SKM-1 (cell line): ENCODE results near the gene XRCC3.

Source experiments
- DNase-seq: peaks from one replicate; lab custom pipeline; 2025; ENCODE audit not compliant: unreplicated experiment; lab: John Stamatoyannopoulos, UW

Gene XRCC3

DNA sequence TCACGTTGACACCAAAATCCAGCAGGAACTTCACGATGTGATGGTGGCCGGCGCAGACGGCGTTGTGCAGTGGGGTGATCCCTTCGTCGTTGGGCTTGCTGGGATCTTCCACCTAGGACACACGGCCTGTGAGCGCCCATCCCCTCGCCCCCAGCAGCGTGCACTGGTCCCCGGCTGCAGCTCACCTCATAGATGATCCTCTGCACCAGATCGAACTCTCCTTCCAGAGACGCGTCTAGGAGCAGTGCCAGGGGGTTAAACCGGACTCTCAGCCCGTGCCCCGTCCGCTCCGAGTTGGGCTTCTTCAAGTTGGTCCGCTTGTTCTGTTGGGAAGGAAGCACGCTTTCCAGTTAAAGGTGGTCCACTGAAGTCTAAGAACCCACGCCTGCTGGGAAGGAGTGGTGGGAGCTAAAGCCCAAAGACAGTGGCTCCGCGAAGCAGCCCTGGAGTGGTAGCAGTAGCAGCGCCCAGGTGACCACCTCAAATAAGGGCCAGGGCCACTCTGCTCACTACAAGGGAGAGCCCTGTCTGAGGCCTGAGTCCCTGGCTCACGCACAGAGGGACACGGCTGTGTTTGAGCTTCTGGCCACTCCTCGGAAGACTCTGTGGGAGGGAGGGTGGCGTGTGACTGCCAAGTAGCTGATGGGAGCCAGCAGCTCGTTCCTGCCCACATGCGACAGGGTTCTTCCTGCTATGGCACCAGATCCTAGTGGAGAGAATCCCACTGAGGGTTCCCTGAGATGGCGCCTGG lies 23.6 kb upstream of the XRCC3 start:
- no peak for DNase-seq

GRCh38 chr14:103738166-103738565 lies 22.9 kb upstream of the XRCC3 start:
- no peak for DNase-seq

- DNase-seq, result no peak
These were observed 22.3 kb upstream of the XRCC3 start for GRCh38 chr14:103737432-103738045.

- no peak for DNase-seq
These were observed 21.5 kb upstream of the XRCC3 start for GRCh38 chr14:103736546-103737431.

DNA sequence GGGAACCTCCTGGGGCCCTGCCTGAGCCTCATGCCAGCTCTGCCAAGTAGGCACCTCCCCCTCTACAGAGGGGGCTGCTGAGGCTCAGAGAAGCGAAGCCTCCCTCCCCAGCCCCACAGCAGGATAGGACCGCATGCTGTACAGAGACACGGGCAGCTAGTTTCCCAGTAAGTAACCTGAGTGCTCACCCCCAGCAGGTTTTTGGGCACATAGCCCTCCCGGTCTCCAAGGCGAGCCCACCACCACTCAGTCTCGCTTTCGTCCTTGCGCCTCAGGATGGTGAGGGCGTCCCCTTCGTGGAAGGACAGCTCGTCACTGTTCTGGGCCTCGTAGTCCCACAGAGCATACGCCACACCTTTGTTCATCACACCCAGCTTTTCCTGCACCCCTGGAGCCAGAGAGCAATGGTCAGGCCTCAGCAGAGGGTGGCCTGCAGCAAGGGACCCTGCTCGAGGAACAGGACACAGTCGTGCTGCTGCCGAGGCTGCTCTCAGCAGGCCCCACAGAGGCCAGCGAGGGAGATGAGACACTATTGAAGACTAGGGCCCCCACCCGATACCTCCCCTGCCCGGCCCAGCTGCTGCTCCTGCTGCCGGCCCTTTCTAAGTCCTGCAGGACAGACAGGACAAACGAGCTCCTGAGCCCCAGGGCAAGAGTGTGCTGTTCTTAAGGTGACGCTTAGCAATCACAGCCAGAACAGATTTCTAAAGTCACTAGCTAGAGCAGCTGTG lies 20.7 kb upstream of the XRCC3 start:
- no peak for DNase-seq

DNA sequence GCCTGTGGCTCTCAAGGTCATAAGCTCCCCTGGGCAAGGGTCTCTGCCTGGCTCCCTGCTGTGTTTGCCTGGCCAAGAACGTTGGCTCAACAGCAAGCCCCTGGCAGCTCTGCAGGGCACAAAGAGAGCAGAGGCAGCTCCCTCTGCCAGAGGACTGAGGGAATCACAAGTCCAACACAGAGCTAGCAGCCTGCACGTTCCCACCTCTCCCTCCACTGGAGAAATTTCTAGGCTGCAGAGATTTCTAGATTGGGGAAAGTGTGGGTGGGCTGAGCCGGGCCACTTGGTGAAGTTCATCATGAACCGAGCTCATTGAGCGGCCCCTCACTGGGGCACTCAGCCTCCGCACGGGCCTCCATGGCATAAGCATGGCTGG lies 20.2 kb upstream of the XRCC3 start:
- DNase-seq, result no peak

DNA sequence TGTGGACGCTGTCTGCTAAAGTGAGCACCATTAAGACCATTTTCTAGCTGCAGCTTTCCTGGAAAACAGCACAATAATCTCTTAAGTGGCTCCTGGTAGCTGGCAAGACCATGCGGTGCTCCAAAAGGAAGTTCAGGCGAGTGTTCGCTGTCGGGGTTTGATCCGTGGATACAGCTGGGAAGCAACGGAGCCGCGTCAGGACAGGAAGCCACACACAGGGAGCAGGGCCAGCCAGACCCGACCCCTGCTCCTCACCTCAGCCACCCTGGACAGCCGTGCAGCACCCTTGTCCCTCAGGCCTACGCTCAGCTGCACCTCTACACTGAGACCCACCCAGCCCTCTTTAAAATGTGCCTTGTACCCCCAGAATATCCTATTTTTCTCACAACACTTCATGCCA lies 19.8 kb upstream of the XRCC3 start:
- no peak for DNase-seq

DNA sequence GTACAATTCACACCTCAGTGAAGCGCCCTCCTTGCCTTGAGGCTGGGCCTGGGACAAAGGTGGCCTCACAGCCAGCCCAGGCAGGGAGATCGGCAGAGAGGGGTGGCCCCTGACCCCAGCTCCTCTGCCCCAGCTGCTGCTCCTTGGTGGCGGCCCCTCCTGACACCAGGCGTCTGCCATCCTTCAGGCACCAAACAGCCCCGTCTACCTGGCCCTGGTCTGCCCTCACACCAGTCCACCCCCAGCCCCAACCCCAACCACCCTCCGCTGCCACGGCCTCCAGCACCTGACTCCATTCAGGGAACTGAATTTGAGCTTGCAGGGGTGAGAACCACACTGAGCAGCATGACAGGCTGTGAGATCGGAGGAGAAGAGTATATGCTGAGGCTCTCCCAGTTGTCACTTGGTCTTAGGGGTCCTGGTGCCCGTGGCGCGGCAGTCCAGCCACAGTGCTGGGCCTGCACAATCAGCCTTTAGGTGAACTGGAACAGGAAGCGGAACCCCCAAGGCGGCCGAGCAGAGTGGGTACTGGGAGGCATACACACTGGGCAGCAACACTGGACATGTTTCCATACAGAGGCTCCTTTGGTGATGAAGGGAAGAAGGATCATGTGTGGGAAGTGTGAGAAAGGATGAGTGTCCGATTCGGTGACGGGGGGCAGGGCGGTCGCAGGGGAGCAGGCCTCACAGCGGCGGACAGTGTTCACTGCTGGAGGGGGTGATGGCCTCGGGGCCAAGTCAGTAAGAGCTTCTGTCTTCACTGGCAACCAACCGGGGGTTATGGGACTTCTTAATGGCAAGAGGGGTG lies 19.0 kb upstream of the XRCC3 start:
- no peak for DNase-seq

DNA sequence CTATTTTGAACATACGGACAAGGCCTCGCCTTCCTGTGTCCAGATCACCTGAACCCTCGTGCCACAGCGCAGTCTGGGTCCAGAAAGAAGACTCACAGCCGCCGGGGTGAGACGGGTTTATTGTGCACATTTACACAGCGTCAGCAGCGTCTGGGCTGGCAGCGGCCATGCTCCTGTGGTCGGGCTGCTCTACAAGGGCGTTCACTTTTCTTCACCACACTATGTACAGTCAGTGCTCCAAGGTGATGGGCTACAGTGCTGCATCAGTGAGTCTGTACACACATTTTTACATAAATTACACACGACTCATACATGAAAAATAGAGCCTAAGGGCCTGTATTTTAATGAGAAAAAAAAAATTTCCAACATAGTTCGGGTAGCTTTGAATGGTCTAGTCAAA lies 18.4 kb upstream of the XRCC3 start:
- DNase-seq, result no peak

DNA sequence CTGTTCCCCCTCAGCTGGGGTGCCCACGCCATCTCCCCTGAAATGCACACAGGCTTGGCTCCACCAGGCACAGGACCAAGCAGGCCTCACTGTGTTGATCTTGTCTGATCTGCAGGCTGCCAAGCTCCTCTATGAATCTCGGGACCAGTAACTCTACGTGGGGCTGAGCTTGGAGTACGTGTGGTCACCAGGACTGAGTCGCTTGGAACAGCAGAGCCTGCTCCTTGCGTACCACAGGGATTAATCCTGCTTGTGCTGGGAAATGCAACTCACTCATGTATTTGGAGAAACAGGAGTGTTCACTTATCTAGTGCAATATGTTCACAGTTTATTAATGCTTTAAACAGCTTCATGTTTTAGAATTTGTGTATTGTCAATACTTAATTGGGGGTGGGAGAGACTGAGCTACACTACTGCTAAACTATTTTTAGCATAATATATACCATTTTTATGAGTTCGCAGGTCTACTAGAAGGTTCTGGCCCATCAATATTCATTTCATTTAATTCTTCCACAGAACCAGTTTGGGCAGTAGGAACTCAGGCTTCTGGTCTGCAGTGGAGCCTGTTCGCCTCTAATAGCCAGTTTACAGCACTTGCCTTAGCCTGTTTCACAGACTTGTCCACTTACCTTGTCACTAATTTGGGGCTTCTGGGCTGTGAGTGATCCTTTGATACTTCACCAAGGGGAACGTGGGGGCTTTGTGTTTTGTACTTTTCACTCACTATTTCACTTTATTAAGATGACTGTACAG lies 17.8 kb upstream of the XRCC3 start:
- DNase-seq, result no peak

- DNase-seq, result no peak
These were observed 16.9 kb upstream of the XRCC3 start for GRCh38 chr14:103731916-103732867.

- no peak for DNase-seq
These were observed 16.2 kb upstream of the XRCC3 start for GRCh38 chr14:103731481-103731880.

DNA sequence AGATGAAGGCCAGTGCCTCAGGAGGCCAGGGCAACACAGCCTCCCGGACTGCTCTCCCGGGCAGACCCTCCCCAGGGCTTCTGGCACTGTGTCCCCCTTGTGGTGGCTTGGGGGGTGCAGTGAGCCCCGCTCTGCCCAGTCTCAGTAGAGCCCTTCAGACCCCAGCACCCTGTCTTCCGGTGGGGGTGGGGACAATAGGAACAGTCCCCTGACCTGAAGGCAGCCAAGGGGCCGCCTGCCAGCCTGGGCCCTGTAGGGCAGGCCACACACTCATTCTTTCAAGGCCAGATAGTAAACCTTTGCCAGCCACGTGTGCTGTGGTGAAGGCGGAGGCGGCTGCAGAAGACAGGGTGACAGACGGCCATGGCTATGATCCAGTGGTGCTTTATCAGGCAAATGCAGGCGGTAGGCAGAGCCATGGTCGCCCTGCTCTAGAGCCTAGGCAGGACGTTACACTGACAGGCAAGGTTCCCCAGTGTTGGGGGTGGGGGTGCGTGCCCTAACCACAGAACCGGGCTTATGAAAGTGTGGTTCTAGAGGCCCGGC lies 15.3 kb upstream of the XRCC3 start:
- no peak for DNase-seq

GRCh38 chr14:103729496-103730448 lies 14.5 kb upstream of the XRCC3 start:
- DNase-seq, result no peak

DNA sequence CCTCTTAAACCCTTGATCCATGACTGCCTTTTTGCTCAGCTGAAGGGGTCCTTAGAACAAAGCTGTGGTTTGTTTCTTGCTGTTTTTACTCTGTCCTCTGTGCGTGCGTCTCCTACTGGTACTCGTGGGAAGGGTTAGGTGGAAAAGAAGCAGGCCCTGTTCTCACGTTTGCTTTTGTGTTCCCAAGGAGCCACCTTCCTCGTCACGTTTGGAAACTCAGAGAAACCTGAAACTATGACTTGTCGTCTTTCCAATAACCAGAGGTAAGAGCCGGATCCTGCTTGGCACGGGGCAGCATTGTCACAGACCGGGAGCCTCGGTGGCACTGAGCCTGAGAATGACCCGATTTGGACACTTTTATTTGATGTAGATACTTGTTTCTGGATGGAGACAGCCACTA lies 13.5 kb upstream of the XRCC3 start:
- no peak for DNase-seq

- no peak for DNase-seq
These were observed 12.9 kb upstream of the XRCC3 start for GRCh38 chr14:103728141-103728540.

DNA sequence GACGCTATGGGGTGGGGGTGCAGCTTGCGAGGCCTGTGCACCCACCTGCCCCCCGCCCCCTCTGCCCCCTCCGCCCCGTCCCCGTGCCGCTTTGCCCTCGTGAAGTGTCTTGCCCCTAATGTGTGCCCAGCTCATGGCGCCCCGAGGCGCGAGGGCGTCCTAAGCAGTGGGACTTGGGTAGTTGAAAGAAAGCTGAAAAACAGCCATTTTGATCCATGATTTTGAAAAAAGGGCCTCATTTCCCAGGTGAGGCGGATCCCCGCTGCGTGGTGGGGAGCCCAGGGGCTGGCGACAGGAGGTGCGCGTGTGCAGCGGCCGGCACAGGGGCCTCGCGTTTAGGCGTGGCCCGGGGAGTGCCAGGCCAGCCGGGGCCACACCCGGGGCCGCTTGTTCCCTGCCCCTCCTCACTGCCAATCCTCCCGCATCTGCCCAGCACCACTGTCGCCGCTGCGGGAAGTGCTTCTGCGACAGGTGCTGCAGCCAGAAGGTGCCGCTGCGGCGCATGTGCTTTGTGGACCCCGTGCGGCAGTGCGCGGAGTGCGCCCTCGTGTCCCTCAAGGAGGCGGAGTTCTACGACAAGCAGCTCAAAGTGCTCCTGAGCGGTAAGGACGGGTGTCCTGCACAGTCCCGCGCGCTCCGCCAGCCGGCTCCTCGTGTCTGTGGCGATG lies 12.2 kb upstream of the XRCC3 start:
- no peak for DNase-seq
